GM12864 (cell line): ENCODE measurements around the gene GJB5.

Experiments used
- DNase-seq: peaks from one replicate; pipeline ENCODE4 v3.0.0-alpha.2; 2011; ENCODE audit warnings: low read depth
- H3K4me3 ChIP-seq: 2 replicates; pipeline ENCODE4 v1.5.1; 2011; ENCODE audit warnings: mild to moderate bottlenecking, low read depth, low read length, control low read depth
- CTCF ChIP-seq: IDR thresholded peaks from 2 replicates; pipeline ENCODE4 v1.5.1; 2011; ENCODE audit warnings: low read depth, mild to moderate bottlenecking, moderate library complexity, low read length, control low read depth, inconsistent platforms; ENCODE audit errors: missing control alignments

The GJB5 gene

GRCh38 chr1:34743775-34744174 lies 11.1 kb upstream of the GJB5 start:
- H3K4me3 ChIP-seq, result no peak overlapping the region
- DNase-seq, result no peak
- no peak for TF ChIP-seq CTCF

- no peak overlapping the region for H3K4me3 ChIP-seq
- DNase-seq, result no peak
- TF ChIP-seq CTCF, result no peak
Observed at GRCh38 chr1:34744851-34745250, 10.0 kb upstream of the GJB5 start.

GRCh38 chr1:34745666-34746065 lies 9.2 kb upstream of the GJB5 start:
- H3K4me3 ChIP-seq, result no peak overlapping the region
- TF ChIP-seq CTCF, result no peak
- no peak for DNase-seq

- H3K4me3 ChIP-seq, result no peak overlapping the region
- no peak for DNase-seq
- TF ChIP-seq CTCF, result no peak
Observed at GRCh38 chr1:34746101-34746500, 8.7 kb upstream of the GJB5 start.

GRCh38 chr1:34746785-34747637 lies 7.8 kb upstream of the GJB5 start:
- no peak overlapping the region for H3K4me3 ChIP-seq
- no peak for DNase-seq
- no peak for TF ChIP-seq CTCF

GRCh38 chr1:34747638-34747941 lies 7.3 kb upstream of the GJB5 start:
- TF ChIP-seq CTCF, result no peak
- no peak overlapping the region for H3K4me3 ChIP-seq
- no peak for DNase-seq

- no peak overlapping the region for H3K4me3 ChIP-seq
- no peak for TF ChIP-seq CTCF
- no peak for DNase-seq
Observed at GRCh38 chr1:34749992-34750391, 4.9 kb upstream of the GJB5 start.
